ENCODE results near the gene NSG1. TPM values are rescaled to one million over a fixed set of nuclear protein-coding genes. Genes with fewer than 3 reads are reported as not detected.

Gene NSG1
- total and polyA plus RNA-seq, 2 of the 8 experiments (the other 6 are each of a cell fraction or from before 2014, with no cell fraction given): 35.7 to 61.4 TPM

GRCh38 chr4:4421356-4421755, 34.5 kb downstream of the NSG1 start:
- CTCF ChIA-PET (ENCODE audit: partially characterized antibody): interaction anchor here (0.9 to 2.1 kb wide), 4 partner anchors 9 to 37 kb away, joined by 3 to 22 read pairs (median 4); no protein-coding TSS in a partner anchor
- no peak overlapping the region for H2BK20ac ChIP-seq (ENCODE audit: low read length)
- FAIRE-seq: no peak
- TF ChIP-seq JUND (IDR thresholded peaks at IDR 0.05; ENCODE audit: low read length) (no peak), CTCF (IDR thresholded peaks at IDR 0.05; ENCODE audit: control extremely low read depth in 1 of 3, insufficient read depth in 1 of 3, low read depth in 1 of 3, low read length in 3 of 3) (no peak), RXRA (IDR thresholded peaks at IDR 0.05; ENCODE audit: insufficient read depth, low read depth, low read length) (no peak), NANOG (IDR thresholded peaks at IDR 0.05; ENCODE audit: insufficient read depth, low read depth, low read length, poor library complexity, severe bottlenecking) (no peak), RNF2 (IDR thresholded peaks at IDR 0.05; ENCODE audit: borderline replicate concordance, low read depth, low read length, missing control alignments, poor library complexity, severe bottlenecking) (no peak), TAF7 (optimal IDR thresholded peaks at IDR 0.05; ENCODE audit: borderline replicate concordance, low read depth, low read length) (no peak), CBX5 (IDR thresholded peaks at IDR 0.05; ENCODE audit: low read depth, low read length) (no peak), E2F6 (IDR thresholded peaks at IDR 0.05) (no peak), GTF2F1 (IDR thresholded peaks at IDR 0.05; ENCODE audit: borderline replicate concordance, low read depth, low read length) (no peak), POLR2A (IDR thresholded peaks at IDR 0.05; ENCODE audit: control extremely low read depth in 1 of 2, low read depth in 2 of 2, low read length in 2 of 2) (no peak)

More at GRCh38 chr4:4421356-4421755, 34.5 kb downstream of the NSG1 start:
- peak in 1 of 2 experiments; percentile 28 for DNase-seq (ENCODE audit: low read depth in 1 of 2, low spot score in 2 of 2)
- Histone ChIP-seq H3K14ac (ENCODE audit: insufficient read length) (no peak overlapping the region), H3K56ac (replicated peaks; ENCODE audit: insufficient read length, low read depth, low read length) (no peak overlapping the region), H2BK5ac (ENCODE audit: low read depth, low read length) (no peak overlapping the region), H3K9me3 (ENCODE audit: insufficient read depth in 2 of 2, low read depth in 1 of 2, low read length in 1 of 2) (no peaks in the 10 kb centered on the region), H2AK5ac (ENCODE audit: low read depth, low read length) (no peak overlapping the region), H3K4me1 (replicated peaks in 1 of 4; ENCODE audit: control insufficient read depth in 3 of 4, insufficient read depth in 4 of 4, low read length in 3 of 4) (peaks cover 7 to 30% (median 21%) of the 10 kb centered on the region in 4 experiments), H2BK15ac (ENCODE audit: low read length) (no peak overlapping the region), H3K4me3 (ENCODE audit: extremely low read depth in 1 of 4, insufficient read depth in 2 of 4, low read depth in 3 of 4, low read length in 4 of 4) (no peak overlapping the region), H3K18ac (ENCODE audit: extremely low read depth, low read length) (no peak overlapping the region), H2AFZ (ENCODE audit: low read length) (no peak overlapping the region), H2BK120ac (replicated peaks; ENCODE audit: low read depth, low read length) (no peak overlapping the region), H3K27me3 (replicated peaks in 1 of 4; ENCODE audit: control insufficient read depth in 3 of 4, extremely low read depth in 1 of 4, insufficient read depth in 3 of 4, low read length in 3 of 4) (no peaks in the 10 kb centered on the region), H3K23me2 (ENCODE audit: low read depth, low read length) (no peaks in the 10 kb centered on the region), H3K4me2 (ENCODE audit: insufficient read depth in 1 of 2, low read depth in 2 of 2, low read length in 2 of 2) (no peak overlapping the region), H3K36me3 (ENCODE audit: control insufficient read depth in 2 of 4, insufficient read depth in 4 of 4, low read length in 3 of 4) (peaks cover 3 to 19% (median 13%) of the 10 kb centered on the region in 4 experiments; a peak in 6 of 8 replicates), H2BK12ac (ENCODE audit: low read depth, low read length) (no peak overlapping the region), H3K23ac (ENCODE audit: insufficient read length) (no peak overlapping the region), H3K79me2 (ENCODE audit: control insufficient read depth in 1 of 2, insufficient read depth in 2 of 2, low read length in 2 of 2) (no peaks in the 10 kb centered on the region), H3K4ac (replicated peaks; ENCODE audit: insufficient read length, low read depth, low read length) (no peak overlapping the region), H3K79me1 (ENCODE audit: low read depth, low read length) (no peaks in the 10 kb centered on the region), H4K20me1 (replicated peaks in 1 of 2; ENCODE audit: control insufficient read depth in 1 of 2, insufficient read depth in 2 of 2, low read length in 2 of 2) (no peaks in the 10 kb centered on the region), H4K8ac (ENCODE audit: extremely low read depth, insufficient read depth, low read length) (no peak overlapping the region), H3K27ac (ENCODE audit: low read depth, low read length) (no peak overlapping the region), H3K9ac (replicated peaks in 1 of 4; ENCODE audit: extremely low read depth in 1 of 4, low read depth in 3 of 4, low read length in 3 of 4) (no peak overlapping the region), H4K91ac (replicated peaks; ENCODE audit: insufficient read length, low read length) (no peak overlapping the region), H4K5ac (ENCODE audit: insufficient read length, low read depth, low read length) (no peak overlapping the region)
- 97% methylated on average over 11 of the region's 11 CpGs; no CpG with 5 or more reads in 1 of the 2 experiments for WGBS, 2 experiments (ENCODE audit: extremely low coverage in 1 of 2, insufficient coverage in 1 of 2, insufficient read length in 1 of 2, insufficient replicate concordance in 2 of 2, low coverage in 1 of 2, low lambda C conversion rate in 2 of 2, missing lambda C conversion rate in 1 of 2)
- POLR2A ChIA-PET (ENCODE audit: partially characterized antibody): no interaction called here

All from H1 (cell line).